KOPT-K1 (cell line): Measurements from ENCODE around the gene KCNK16.

ENCODE experiments used
- H3K27ac ChIP-seq: fragments of 200-600 bp; sonication (generic); 2 replicates; pipeline ENCODE4 v1.5.1; 2016; ENCODE audit warnings: antibody characterized with exemption, mild to moderate bottlenecking, low read depth, low read length; ENCODE audit not compliant: poor library complexity, severe bottlenecking
- H3K36me3 ChIP-seq: fragments of 200-600 bp; sonication (generic); 2 replicates; pipeline ENCODE4 v1.5.1; 2017; ENCODE audit warnings: antibody characterized with exemption, mild to moderate bottlenecking, low read length, moderate library complexity; ENCODE audit not compliant: insufficient read depth
- H3K9me3 ChIP-seq: fragments of 200-600 bp; sonication (generic); 2 replicates; pipeline ENCODE4 v1.5.1; 2017; ENCODE audit warnings: antibody characterized with exemption, low read length, mild to moderate bottlenecking; ENCODE audit not compliant: insufficient read depth, poor library complexity, severe bottlenecking

Gene KCNK16

GRCh38 chr6:39322306-39322850 is at the start of gene KCNK16:
TSS of gene KCNK16 (minus strand) at chr6:39322702. CDS start at chr6:39322540, 162 bp downstream.
- Histone ChIP-seq H3K36me3 (no peaks in the 10 kb centered on the region), H3K9me3 (no peaks in the 10 kb centered on the region), H3K27ac (no peak within 1 kb of the TSS)

DNA sequence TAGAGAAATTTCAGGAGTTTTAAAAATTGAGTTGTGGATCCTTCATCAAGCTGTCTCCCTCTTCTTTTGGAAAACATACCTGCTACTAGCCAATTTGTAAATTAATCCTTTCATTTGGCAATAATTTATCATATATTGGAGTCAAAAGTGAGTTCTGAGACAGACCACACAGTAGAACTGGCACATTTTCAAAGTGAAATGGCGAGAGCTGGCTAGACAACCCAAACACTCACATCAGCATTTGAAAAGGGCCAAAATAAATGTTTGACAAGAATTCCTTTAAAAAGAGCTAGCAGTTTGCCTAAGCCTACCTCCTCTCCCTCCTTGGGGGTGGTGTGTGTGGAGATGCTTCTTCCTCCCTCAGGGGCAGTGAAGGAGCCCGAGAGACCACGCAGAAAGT is 47.9 kb upstream of the KCNK16 start:
- Histone ChIP-seq H3K27ac (no peak overlapping the region), H3K36me3 (no peaks in the 10 kb centered on the region), H3K9me3 (no peaks in the 10 kb centered on the region)

GRCh38 chr6:39369987-39370386 is 47.5 kb upstream of the KCNK16 start:
- no peaks in the 10 kb centered on the region for H3K36me3 ChIP-seq
- no peak overlapping the region for H3K27ac ChIP-seq
- no peaks in the 10 kb centered on the region for H3K9me3 ChIP-seq

- no peaks in the 10 kb centered on the region for H3K36me3 ChIP-seq
- no peak overlapping the region for H3K27ac ChIP-seq
- H3K9me3 ChIP-seq: no peaks in the 10 kb centered on the region
Measured at GRCh38 chr6:39367700-39368099, 45.2 kb upstream of the KCNK16 start.

- no peak overlapping the region for H3K27ac ChIP-seq
- H3K36me3 ChIP-seq: no peaks in the 10 kb centered on the region
- no peaks in the 10 kb centered on the region for H3K9me3 ChIP-seq
Measured at GRCh38 chr6:39366931-39367618, 44.6 kb upstream of the KCNK16 start.

DNA sequence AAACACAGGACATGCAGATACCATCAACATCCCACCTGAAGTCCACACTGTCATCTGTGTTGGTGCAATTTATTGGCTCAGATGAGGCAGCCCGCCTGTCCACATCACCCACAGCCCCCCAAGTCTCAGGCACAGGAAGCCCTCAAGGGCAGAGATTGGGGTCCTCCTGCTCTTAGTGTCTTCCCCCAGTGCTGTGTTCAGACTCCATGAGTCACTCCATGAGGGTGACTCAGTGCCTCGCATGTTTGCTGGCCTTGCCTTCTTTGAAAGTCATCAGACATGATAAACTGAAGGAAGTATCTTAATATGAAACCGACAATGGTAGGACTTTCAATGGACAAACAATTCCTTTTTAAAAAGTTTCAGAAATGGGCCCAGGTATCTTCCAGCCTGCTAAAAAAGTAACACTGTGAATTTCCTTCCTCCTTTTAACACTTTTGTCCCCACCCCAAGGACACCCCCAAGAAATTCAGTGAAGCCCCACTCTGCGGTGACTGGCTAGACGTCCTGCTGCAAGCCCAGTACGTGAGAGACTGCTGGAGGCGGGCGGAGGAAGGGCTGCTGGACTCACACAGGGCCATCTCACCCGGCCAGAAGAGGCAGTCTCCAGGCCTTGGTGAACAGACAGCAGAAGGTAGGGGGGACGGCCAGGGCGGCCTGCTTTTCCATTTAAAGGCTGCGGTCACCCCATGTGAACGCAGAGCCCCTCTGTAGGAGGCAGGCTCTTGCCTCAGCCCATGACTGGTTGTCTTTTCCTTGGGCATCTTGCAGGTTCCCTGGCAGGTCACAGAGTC is 43.0 kb upstream of the KCNK16 start:
- H3K9me3 ChIP-seq: no peaks in the 10 kb centered on the region
- no peak overlapping the region for H3K27ac ChIP-seq
- H3K36me3 ChIP-seq: no peaks in the 10 kb centered on the region

DNA sequence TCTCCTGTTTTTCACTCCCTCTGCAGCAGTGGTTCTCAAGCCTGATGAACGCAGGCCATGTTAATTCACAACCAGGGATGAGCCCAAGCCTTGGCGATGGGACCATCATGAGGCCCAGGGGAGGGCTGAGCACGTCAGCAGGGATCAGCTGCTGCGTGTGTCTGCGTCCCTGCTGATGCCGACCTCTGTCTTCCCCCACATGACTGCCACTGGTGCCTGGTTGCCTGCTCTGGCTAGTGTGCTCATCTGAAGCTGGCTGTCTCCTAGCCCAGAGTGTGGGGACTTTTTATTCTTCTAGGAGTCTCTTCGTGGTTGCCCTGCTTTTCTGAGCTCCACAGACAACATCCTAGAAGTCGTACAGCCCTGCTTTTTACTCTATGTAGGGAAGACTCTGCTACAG is 40.8 kb upstream of the KCNK16 start:
- Histone ChIP-seq H3K27ac (no peak overlapping the region), H3K9me3 (no peaks in the 10 kb centered on the region), H3K36me3 (no peaks in the 10 kb centered on the region)

DNA sequence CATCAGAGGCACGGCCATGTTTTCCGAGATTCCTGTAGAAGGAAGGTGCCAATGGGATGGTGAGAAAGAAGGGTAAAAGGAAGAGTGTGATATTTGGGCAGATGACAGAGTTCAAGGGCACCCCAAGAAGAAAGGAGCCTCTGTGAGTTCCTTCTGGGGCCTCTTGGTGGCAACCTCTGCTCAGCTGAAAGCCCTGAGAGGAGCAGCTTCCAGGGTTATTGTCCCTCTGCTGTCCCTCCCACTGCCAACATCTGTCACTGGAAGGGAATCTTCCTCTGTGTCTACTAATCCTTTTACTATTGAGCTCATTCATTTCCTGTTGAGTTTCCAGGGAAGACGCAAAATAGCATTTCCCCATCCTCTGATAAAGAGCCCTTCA is 40.0 kb upstream of the KCNK16 start:
- Histone ChIP-seq H3K9me3 (no peaks in the 10 kb centered on the region), H3K36me3 (no peaks in the 10 kb centered on the region), H3K27ac (no peak overlapping the region)

DNA sequence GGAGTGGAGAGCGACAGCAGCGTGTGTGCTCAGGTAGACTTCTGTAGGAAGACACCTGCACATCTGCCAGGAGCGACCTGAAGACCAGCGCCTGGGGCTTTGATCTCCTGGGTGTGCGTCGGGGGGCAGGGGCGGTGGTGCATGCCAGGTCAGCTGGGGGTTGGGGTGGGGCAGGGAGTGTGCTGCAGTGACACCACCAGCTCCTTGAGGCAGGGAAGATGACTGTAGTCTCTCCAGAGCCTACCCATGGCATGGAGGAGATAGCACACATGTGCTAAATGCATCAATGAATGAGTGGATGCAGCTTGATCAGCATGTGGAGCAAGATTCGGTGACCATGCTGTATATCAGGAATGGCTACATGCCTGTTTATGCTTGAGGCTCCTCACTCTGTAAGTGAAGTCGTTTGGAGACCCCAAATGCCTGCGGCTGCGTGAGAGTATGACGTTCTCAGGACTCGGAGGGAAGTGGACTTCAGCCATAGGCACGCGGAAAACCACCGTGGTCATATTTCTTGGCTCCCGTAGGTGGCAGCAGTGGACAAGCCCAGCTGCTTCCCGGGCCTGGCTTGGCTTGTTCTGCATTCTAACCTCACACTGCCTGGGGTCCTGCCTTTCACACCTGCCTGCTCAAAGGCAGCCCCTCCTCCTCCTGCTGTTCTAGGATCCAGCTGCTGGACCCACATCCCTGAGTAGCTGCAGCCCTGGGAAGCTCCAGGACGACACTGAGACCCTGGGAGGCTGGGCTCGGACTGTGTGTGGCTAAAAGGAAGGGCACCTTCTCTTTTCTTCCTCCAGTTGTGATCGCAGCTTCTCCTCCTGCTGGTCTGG is 39.4 kb upstream of the KCNK16 start:
- H3K27ac ChIP-seq: no peak overlapping the region
- no peaks in the 10 kb centered on the region for H3K36me3 ChIP-seq
- H3K9me3 ChIP-seq: no peaks in the 10 kb centered on the region

DNA sequence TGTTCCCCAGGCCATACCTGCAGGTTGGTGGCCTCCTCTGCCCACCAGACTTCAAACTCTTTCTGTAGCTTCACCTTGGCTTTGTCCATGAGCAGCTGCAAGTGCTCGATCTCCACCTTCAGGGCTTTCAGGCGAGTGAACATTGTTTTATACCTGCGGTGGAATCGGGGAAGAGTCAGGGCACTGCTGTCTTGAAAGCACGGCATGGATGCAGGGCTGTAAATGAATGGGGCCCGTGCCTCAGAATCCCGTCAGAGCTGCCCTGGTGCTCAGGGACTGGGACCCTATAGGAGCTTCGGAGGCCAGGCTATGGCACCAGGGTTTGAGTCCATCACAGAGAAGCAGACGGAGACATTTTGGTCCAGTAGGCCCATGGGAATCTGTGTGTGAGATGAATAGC is 37.9 kb upstream of the KCNK16 start:
- no peaks in the 10 kb centered on the region for H3K36me3 ChIP-seq
- H3K9me3 ChIP-seq: no peaks in the 10 kb centered on the region
- H3K27ac ChIP-seq: no peak overlapping the region

GRCh38 chr6:39357998-39358686 is 35.6 kb upstream of the KCNK16 start:
- Histone ChIP-seq H3K27ac (no peak overlapping the region), H3K36me3 (no peaks in the 10 kb centered on the region), H3K9me3 (no peaks in the 10 kb centered on the region)

- Histone ChIP-seq H3K36me3 (no peaks in the 10 kb centered on the region), H3K27ac (no peak overlapping the region), H3K9me3 (no peaks in the 10 kb centered on the region)
Measured at GRCh38 chr6:39353698-39354315, 31.3 kb upstream of the KCNK16 start.

DNA sequence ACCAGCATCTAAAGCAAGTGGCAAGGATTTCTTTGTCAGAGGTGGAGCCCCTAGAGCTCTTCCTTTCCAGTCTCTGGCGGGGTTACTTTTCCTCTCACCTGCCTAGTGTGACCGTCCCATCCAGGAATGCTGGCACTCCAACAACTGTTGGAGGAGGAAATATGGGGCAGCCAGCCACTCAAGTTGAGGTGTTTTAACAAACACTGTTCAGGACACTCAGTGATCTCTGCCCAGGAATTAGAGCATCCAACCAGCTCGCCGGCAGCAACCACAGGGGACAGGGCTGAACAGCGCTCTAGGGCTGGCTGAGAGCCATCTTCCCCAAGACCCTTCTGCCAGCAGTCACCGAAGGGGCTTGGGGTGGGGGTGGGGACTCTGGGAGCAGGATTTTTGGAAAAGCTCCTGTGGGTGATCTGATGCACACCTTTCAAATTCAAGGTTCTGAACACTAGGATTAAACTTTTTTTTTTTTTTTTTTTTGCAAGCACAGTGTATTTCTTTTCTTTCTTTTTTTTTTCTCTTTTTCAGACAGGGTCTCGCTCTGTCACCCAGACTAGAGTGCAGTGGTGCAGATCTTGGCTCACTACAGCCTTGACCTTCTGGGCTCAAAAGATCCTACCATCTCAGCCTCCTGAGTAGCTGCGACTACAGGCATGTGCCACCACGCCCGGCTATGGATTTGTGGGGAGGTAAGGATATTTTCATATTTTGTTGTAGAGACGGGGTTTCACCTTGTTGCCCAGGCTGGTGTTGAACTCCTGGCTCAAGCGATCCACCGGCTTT is 28.4 kb upstream of the KCNK16 start:
- H3K27ac ChIP-seq: no peak overlapping the region
- H3K9me3 ChIP-seq: no peaks in the 10 kb centered on the region
- no peaks in the 10 kb centered on the region for H3K36me3 ChIP-seq

DNA sequence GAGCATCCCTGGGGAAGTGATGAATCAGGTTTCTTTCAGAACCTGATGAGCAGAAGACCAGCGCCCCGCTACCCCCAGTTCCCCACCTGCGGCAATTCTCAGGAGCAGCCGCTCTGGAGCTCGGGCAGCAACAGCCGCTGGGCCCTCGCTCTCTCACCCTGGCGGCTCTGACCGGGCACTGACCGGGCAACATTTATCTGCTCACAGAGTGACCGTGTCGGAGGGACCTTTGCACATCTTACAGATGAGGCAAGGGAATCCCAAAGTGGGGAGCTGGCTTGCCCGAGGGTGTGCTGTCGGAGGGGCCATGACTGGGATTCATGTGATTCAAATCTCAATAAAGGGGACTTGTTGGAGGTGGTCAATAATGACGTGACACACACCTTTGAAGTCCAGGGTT is 26.2 kb upstream of the KCNK16 start:
- no peak overlapping the region for H3K27ac ChIP-seq
- no peaks in the 10 kb centered on the region for H3K36me3 ChIP-seq
- H3K9me3 ChIP-seq: no peaks in the 10 kb centered on the region
